OCI-M2 (cell line): ENCODE data around the gene STEAP1B.
"Not testable (repeated sequence)": the region's sequence is repeated elsewhere in the genome, so short reads cannot be mapped to it uniquely, and the experiment has no call there.

ENCODE experiments used
- DNase-seq: peaks from one replicate; lab custom pipeline; 2025; ENCODE audit not compliant: unreplicated experiment; lab: John Stamatoyannopoulos, UW

The STEAP1B gene

GRCh38 chr7:22433165-22433700 is 66.8 kb downstream of the STEAP1B start:
- not testable (repeated sequence) for DNase-seq

GRCh38 chr7:22432203-22432718 is 67.7 kb downstream of the STEAP1B start:
- no peak for DNase-seq

- DNase-seq, result no peak
Observed at GRCh38 chr7:22430457-22430856, 69.5 kb downstream of the STEAP1B start.

- DNase-seq, result no peak
Observed at GRCh38 chr7:22429386-22429785, 70.6 kb downstream of the STEAP1B start.

GRCh38 chr7:22427855-22428254 is 72.1 kb downstream of the STEAP1B start:
- no peak for DNase-seq

GRCh38 chr7:22427104-22427503 is 72.9 kb downstream of the STEAP1B start:
- no peak for DNase-seq

- no peak for DNase-seq
Observed at GRCh38 chr7:22426463-22427094, 73.4 kb downstream of the STEAP1B start.

- DNase-seq, result no peak
Observed at GRCh38 chr7:22425361-22425760, 74.6 kb downstream of the STEAP1B start.

- DNase-seq, result no peak
Observed at GRCh38 chr7:22422831-22423615, 77.0 kb downstream of the STEAP1B start.

- no peak for DNase-seq
Observed at GRCh38 chr7:22420973-22421635, 78.9 kb downstream of the STEAP1B start.

GRCh38 chr7:22420008-22420407 is 80.0 kb downstream of the STEAP1B start:
- DNase-seq, result no peak

- DNase-seq, result no peak
Observed at GRCh38 chr7:22419488-22419887, 80.5 kb downstream of the STEAP1B start.

GRCh38 chr7:22418251-22419046 is 81.5 kb downstream of the STEAP1B start:
- DNase-seq, result no peak

- no peak for DNase-seq
Observed at GRCh38 chr7:22417841-22418240, 82.1 kb downstream of the STEAP1B start.

GRCh38 chr7:22417349-22417748 is 82.6 kb downstream of the STEAP1B start:
- no peak for DNase-seq

- DNase-seq, result no peak
Observed at GRCh38 chr7:22414424-22414823, 85.6 kb downstream of the STEAP1B start.

- DNase-seq, result no peak
Observed at GRCh38 chr7:22413211-22413610, 86.8 kb downstream of the STEAP1B start.

GRCh38 chr7:22411977-22412693 is 87.9 kb downstream of the STEAP1B start:
- DNase-seq, result no peak

- DNase-seq, result no peak
Observed at GRCh38 chr7:22406715-22407114, 93.3 kb downstream of the STEAP1B start.

GRCh38 chr7:22404421-22405023 is 95.5 kb downstream of the STEAP1B start:
- no peak for DNase-seq
